K562 (cell line): ENCODE measurements around the gene ROBO1. TPM values are rescaled to one million over a fixed set of nuclear protein-coding genes. Genes with fewer than 3 reads are reported as not detected.

ENCODE experiments used
- ATAC-seq: fragments of 200-7000 bp; cut with Tn5 transposase; 3 replicates; pipeline ENCODE4 v1.9.1; 2020; ENCODE audit warnings: moderate library complexity
- BruUV-seq: library from RNA; stranded (reverse); fragments of 400-500 nt; replicated peaks from 2 replicates; lab custom pipeline; 2021; lab: Mats Ljungman, UMichigan
- CTCF ChIA-PET: fragments of 300-600 bp; formaldehyde crosslinking; extraction: SDS; loops from one replicate; lab custom pipeline; 2021; ENCODE audit warnings: low intra/inter-chr PET ratio; lab: Yijun Ruan, JAX
- POLR2A ChIA-PET: fragments of 300-600, 350-650 bp; sonication (Branson Sonifier 250); formaldehyde crosslinking; extraction: SDS; loops from one replicate; lab custom pipeline; 2021; ENCODE audit warnings: antibody characterized with exemption, inconsistent platforms; lab: Yijun Ruan, JAX
- DNase-seq, 4 experiments: peaks; one replicate each; pipeline versions ENCODE4 v3.0.0 to v3.0.0-alpha.2; 2011 to 2018; ENCODE audit warnings: low spot score in 3 of 4, mixed read lengths in 3 of 4; ENCODE audit errors: extremely low read depth in 1 of 4
- FAIRE-seq: peaks from 2 replicates; lab custom pipeline; 2011; peaks lifted over from hg19 to GRCh38; lab: Jason Lieb, UNC
- H2AFZ ChIP-seq: 2 replicates; pipeline ENCODE4 v1.6.0; 2011; ENCODE audit warnings: low read depth, low read length, control low read depth, inconsistent platforms
- H3K27ac ChIP-seq: fragments of 200-600 bp; 3 replicates; pipeline ENCODE4 v1.8.0; 2011; ENCODE audit warnings: low read depth, mild to moderate bottlenecking, control low read depth, inconsistent platforms, low read length, moderate library complexity, mixed read lengths; ENCODE audit errors: extremely low read depth
- H3K27me3 ChIP-seq, 2 experiments: fragments of 300-600 bp in 1 of 2; 2 replicates in 1 of 2; 3 replicates in 1 of 2; pipeline versions ENCODE4 v1.6.0 to v1.8.0; 2011; ENCODE audit warnings: inconsistent platforms in 2 of 2, low read length in 2 of 2, mild to moderate bottlenecking in 1 of 2, mixed read lengths in 1 of 2, moderate library complexity in 1 of 2; ENCODE audit not compliant: control insufficient read depth in 2 of 2, insufficient read depth in 2 of 2
- H3K36me3 ChIP-seq: fragments of 300-600 bp; 3 replicates; pipeline ENCODE4 v1.8.0; 2011; ENCODE audit warnings: mild to moderate bottlenecking, low read length, inconsistent platforms; ENCODE audit not compliant: control insufficient read depth, insufficient read depth
- H3K4me1 ChIP-seq, 2 experiments: fragments of 200-600 bp in 1 of 2; replicated peaks in 1 of 2; 2 replicates in 1 of 2; 3 replicates in 1 of 2; pipeline versions ENCODE4 v1.5.1 to v1.8.0; 2011; ENCODE audit warnings: inconsistent platforms in 2 of 2, low read length in 2 of 2, mild to moderate bottlenecking in 1 of 2, mixed read lengths in 1 of 2, moderate library complexity in 1 of 2; ENCODE audit not compliant: control insufficient read depth in 2 of 2, insufficient read depth in 2 of 2
- H3K4me2 ChIP-seq: 2 replicates; pipeline ENCODE4 v1.6.1; 2011; ENCODE audit warnings: low read length, control low read depth, inconsistent platforms, mixed read lengths; ENCODE audit not compliant: insufficient read depth
- H3K4me3 ChIP-seq: fragments of 200-600 bp; sonication (generic), shearing (Covaris generic); 2 replicates; pipeline ENCODE4 v1.5.1; 2016; ENCODE audit warnings: control low read depth, inconsistent platforms
- H3K79me2 ChIP-seq: fragments of 200-600 bp; 3 replicates; pipeline ENCODE4 v1.8.0; 2011; ENCODE audit warnings: low read length, inconsistent platforms; ENCODE audit not compliant: control insufficient read depth, insufficient read depth
- H3K9ac ChIP-seq, 2 experiments: 2 replicates each; pipeline versions ENCODE4 v1.6.0 to v1.6.1; 2011; ENCODE audit warnings: low read depth in 2 of 2, low read length in 2 of 2, control low read depth in 1 of 2, inconsistent platforms in 1 of 2, mild to moderate bottlenecking in 1 of 2, mixed read lengths in 1 of 2; ENCODE audit not compliant: insufficient read depth in 1 of 2
- H3K9me1 ChIP-seq: one replicate; pipeline ENCODE4 v1.6.0; 2011; ENCODE audit warnings: inconsistent platforms, mild to moderate bottlenecking, low read length, moderate library complexity; ENCODE audit not compliant: control insufficient read depth, insufficient read depth
- H3K9me3 ChIP-seq: replicated peaks from 2 replicates; pipeline ENCODE4 v1.5.1; 2011; ENCODE audit warnings: low read depth, low read length, inconsistent platforms; ENCODE audit not compliant: control insufficient read depth, insufficient read depth
- H4K20me1 ChIP-seq: replicated peaks from 2 replicates; pipeline ENCODE4 v1.6.1; 2011; ENCODE audit warnings: low read length, inconsistent platforms, mixed read lengths; ENCODE audit not compliant: control insufficient read depth, insufficient read depth
- BRD4 ChIP-seq: fragments of 200-600 bp; sonication (generic); IDR thresholded peaks from 2 replicates; pipeline ENCODE4 v1.6.1; 2017; ENCODE audit warnings: inconsistent platforms
- CC2D1A ChIP-seq: fragments of 450-650 bp; IDR thresholded peaks from 2 replicates; pipeline ENCODE4 v1.6.1; 2017; ENCODE audit warnings: mild to moderate bottlenecking
- CTCF ChIP-seq, 3 experiments: IDR thresholded peaks in 2 of 3; conservative IDR thresholded peaks in 1 of 3; 2 replicates each; pipeline ENCODE4 v1.5.1; 2011 to 2012; ENCODE audit warnings: low read length in 3 of 3, mild to moderate bottlenecking in 3 of 3, control low read depth in 2 of 3, improper control_type of control experiment in 1 of 3, inconsistent platforms in 1 of 3, low read depth in 1 of 3, mixed read lengths in 1 of 3, moderate library complexity in 1 of 3; ENCODE audit not compliant: insufficient read depth in 2 of 3
- MECOM ChIP-seq: fragments of 250-450 bp; sonication (Bioruptor Pico); IDR thresholded peaks from 2 replicates; pipeline ENCODE4 v1.8.0; 2022; ENCODE audit warnings: inconsistent platforms
- NRF1 ChIP-seq, 2 experiments: fragments of 450-650 bp; IDR thresholded peaks in 1 of 2; conservative IDR thresholded peaks in 1 of 2; 2 replicates each; pipeline ENCODE4 v1.6.1; 2014; ENCODE audit warnings: mild to moderate bottlenecking in 2 of 2
- PTBP1 ChIP-seq: fragments of 200-400 bp; formaldehyde crosslinking; IDR thresholded peaks from 2 replicates; pipeline ENCODE4 v1.6.1; 2017; ENCODE audit warnings: low read depth, low read length
- SOX6 ChIP-seq: fragments of 450-650 bp; IDR thresholded peaks from 2 replicates; pipeline ENCODE4 v1.6.1; 2014; ENCODE audit warnings: mild to moderate bottlenecking
- ZNF23 ChIP-seq: fragments of 250-450 bp; sonication (Bioruptor Pico); IDR thresholded peaks from 2 replicates; pipeline ENCODE4 v1.4.0; 2020; ENCODE audit warnings: mild to moderate bottlenecking
- ZNF785 ChIP-seq: fragments of 250-450 bp; sonication (Bioruptor Pico); IDR thresholded peaks from 2 replicates; pipeline ENCODE4 v1.4.0; 2020; ENCODE audit warnings: mild to moderate bottlenecking
- WGBS: fragments of 100-300 bp; shearing (Covaris generic); methylation state at CpG from one replicate; pipeline ENCODE4 v1.1.6; 2016; ENCODE audit warnings: low coverage, mixed read lengths; ENCODE audit not compliant: insufficient coverage; ENCODE audit errors: missing lambda C conversion rate; 5-methylcytosine and 5-hydroxymethylcytosine counted together
- in situ Hi-C: fragments of 300-500 bp; cut with MboI; formaldehyde crosslinking; loops from 4 replicates; pipeline ENCODE4 v1.15.0; 2018; ENCODE audit warnings: inconsistent platforms, mixed read lengths
- intact Hi-C: fragments of 100-400 bp; cut with micrococcal nuclease; formaldehyde crosslinking; loops from 2 replicates; pipeline ENCODE4 v1.14.2; 2022
- polyA plus RNA-seq, 8 experiments: library from polyadenylated mRNA; depleted of rRNA in 4 of 8; stranded (reverse) in 5 of 8; unstranded in 3 of 8; fragments of >200 nt; fragmentation: Nextera tagmentation in 2 of 8; fragmentation: Illumina TruSeq in 1 of 8; extraction: Ambion mirVana in 2 of 8; extraction: Trizol in 1 of 8; gene quantifications; 2 replicates each; pipeline versions ENCODE4 v1.2.1 to v1.2.3, GENCODE V29; 2011 to 2014; ENCODE audit warnings: inconsistent platforms in 1 of 8, missing spikeins in 1 of 8
- total RNA-seq, 7 experiments: library from RNA; depleted of rRNA in 6 of 7; stranded (reverse); fragments of >200 nt in 6 of 7; fragmentation: Illumina TruSeq in 2 of 7; extraction: Trizol in 2 of 7; gene quantifications; 2 replicates each; pipeline versions ENCODE4 v1.2.1 to v1.2.3, GENCODE V29; 2011 to 2021; ENCODE audit warnings: low replicate concordance in 1 of 7
- TF ChIP-seq, protein P1 (sequence below): fragments of 250-450 bp; sonication (Bioruptor Pico); IDR thresholded peaks from 2 replicates; pipeline ENCODE4 v1.5.0; 2020; ENCODE audit warnings: mild to moderate bottlenecking
- TF ChIP-seq, protein P2 (sequence below): IDR thresholded peaks from 2 replicates; pipeline ENCODE4 v1.6.1; 2014; ENCODE audit warnings: antibody characterized with exemption

Gene ROBO1
- total and polyA plus RNA-seq, 9 of the 15 experiments (the other 6 are each of a cell fraction or from before 2014, with no cell fraction given): 0.01 to 0.53 (median 0.17) TPM; not detected in 5

DNA sequence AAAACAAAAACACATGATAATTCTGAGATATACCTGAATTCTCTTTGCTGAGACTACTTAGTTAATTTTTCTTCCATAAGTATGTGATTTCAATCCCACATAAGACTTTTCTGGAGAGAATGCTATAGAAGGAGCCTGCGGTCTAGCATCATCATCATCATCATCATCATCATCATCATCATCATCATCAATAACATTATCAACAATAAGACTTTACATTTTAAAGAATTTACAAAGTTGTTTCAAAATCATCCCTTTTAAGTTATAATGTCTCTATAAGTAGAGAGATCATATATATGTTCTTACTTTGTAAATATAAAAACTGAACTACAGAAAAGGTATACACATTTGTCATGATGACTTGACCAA, 965.3 kb downstream of the ROBO1 start:
- no peak for ATAC-seq
- no peaks in the 10 kb centered on the region for H3K4me1 ChIP-seq
- H2AFZ ChIP-seq: no peak overlapping the region
- no TSS peak for BruUV-seq
- intact Hi-C loops (no loop called here), in situ Hi-C loops (no loop called here)
- no peak overlapping the region for H3K4me3 ChIP-seq
- no peak overlapping the region for H3K4me2 ChIP-seq
- no peak for DNase-seq
- no peaks in the 10 kb centered on the region for H4K20me1 ChIP-seq
- H3K79me2 ChIP-seq: no peaks in the 10 kb centered on the region
- whole genome bisulfite sequencing: 0% methylated on average over 1 of the region's 1 CpG
- no peak overlapping the region for H3K9ac ChIP-seq
- no peaks in the 10 kb centered on the region for H3K9me3 ChIP-seq
- H3K36me3 ChIP-seq: no peaks in the 10 kb centered on the region
- no peaks in the 10 kb centered on the region for H3K9me1 ChIP-seq
- H3K27me3 ChIP-seq: no peaks in the 10 kb centered on the region
- no peak for FAIRE-seq
- TF ChIP-seq NRF1 (conservative IDR thresholded peaks at IDR 0.05 in 1 of 2, IDR thresholded peaks at IDR 0.05 in 1 of 2) (no peak), ZNF785 (CRISPR knock-in tag) (no peak), SOX6 (no peak)
- H3K27ac ChIP-seq: no peak overlapping the region
- ChIA-PET CTCF (no interaction called here), POLR2A (no interaction called here)

DNA sequence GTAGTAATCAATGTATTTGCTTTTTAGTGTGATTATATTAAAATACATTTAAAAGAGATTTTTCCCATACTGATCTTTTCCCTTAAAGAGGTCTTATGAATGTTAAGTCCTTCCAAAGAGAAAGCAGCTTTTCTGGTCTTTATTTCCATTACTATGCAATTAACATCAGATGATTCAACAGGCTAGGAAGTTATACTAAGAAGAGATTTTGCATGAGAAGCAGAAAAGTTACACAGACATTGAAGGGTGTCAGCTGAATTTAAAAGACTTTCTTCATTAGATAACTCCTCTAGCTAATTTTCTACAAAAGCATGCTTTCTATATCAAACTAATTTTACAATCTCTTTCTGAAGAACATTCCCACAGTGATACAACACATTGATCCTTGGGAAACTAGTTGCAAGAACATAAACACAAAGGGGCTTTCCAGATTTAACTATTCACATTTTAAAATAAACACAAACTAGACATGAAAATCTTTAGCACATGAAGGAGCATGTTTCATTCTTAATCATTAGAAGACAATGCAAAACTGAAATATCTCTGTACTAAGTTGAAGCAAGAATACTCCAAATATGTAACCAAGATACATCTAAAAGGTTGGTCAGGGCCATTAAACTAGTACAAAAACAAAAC, 965.8 kb downstream of the ROBO1 start:
- no peaks in the 10 kb centered on the region for H3K9me3 ChIP-seq
- no peak overlapping the region for H3K4me2 ChIP-seq
- ChIA-PET CTCF (no interaction called here), POLR2A (no interaction called here)
- H3K9ac ChIP-seq: no peak overlapping the region
- no peak overlapping the region for H3K27ac ChIP-seq
- no peaks in the 10 kb centered on the region for H3K9me1 ChIP-seq
- no peak overlapping the region for H3K4me3 ChIP-seq
- intact Hi-C loops: no loop called here
- no peak overlapping the region for H2AFZ ChIP-seq
- BruUV-seq: no TSS peak
- no peaks in the 10 kb centered on the region for H3K36me3 ChIP-seq
- no peaks in the 10 kb centered on the region for H3K79me2 ChIP-seq
- no peaks in the 10 kb centered on the region for H3K4me1 ChIP-seq
- H3K27me3 ChIP-seq: no peaks in the 10 kb centered on the region
- no peak for FAIRE-seq
- no peak for DNase-seq
- H4K20me1 ChIP-seq: no peaks in the 10 kb centered on the region
- in situ Hi-C loops: no loop called here
- no peak for ATAC-seq
- TF ChIP-seq ZNF23 (CRISPR knock-in tag) (no peak), CTCF (IDR thresholded peaks at IDR 0.05 in 2 of 3, conservative IDR thresholded peaks at IDR 0.05 in 1 of 3; ENCODE audit: insufficient read depth in 2 of 3, low read depth in 1 of 3, low read length in 3 of 3) (no peak), CC2D1A (no peak), PTBP1 (no peak), MECOM (CRISPR knock-in tag) (no peak), BRD4 (no peak)
- TF ChIP-seq, protein P1, sequence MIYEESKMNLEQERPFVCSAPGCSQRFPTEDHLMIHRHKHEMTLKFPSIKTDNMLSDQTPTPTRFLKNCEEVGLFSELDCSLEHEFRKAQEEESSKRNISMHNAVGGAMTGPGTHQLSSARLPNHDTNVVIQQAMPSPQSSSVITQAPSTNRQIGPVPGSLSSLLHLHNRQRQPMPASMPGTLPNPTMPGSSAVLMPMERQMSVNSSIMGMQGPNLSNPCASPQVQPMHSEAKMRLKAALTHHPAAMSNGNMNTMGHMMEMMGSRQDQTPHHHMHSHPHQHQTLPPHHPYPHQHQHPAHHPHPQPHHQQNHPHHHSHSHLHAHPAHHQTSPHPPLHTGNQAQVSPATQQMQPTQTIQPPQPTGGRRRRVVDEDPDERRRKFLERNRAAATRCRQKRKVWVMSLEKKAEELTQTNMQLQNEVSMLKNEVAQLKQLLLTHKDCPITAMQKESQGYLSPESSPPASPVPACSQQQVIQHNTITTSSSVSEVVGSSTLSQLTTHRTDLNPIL (CRISPR knock-in tag): no peak
- TF ChIP-seq, protein P2, sequence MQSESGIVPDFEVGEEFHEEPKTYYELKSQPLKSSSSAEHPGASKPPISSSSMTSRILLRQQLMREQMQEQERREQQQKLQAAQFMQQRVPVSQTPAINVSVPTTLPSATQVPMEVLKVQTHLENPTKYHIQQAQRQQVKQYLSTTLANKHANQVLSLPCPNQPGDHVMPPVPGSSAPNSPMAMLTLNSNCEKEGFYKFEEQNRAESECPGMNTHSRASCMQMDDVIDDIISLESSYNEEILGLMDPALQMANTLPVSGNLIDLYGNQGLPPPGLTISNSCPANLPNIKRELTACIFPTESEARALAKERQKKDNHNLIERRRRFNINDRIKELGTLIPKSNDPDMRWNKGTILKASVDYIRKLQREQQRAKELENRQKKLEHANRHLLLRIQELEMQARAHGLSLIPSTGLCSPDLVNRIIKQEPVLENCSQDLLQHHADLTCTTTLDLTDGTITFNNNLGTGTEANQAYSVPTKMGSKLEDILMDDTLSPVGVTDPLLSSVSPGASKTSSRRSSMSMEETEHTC: no peak
